Stimulated activated naive CD8-positive, alpha-beta T cell treated with anti-CD3 and anti-CD28 coated beads, Interleukin-15, Interleukin-2, amounts not matched to agents 100 U/mL and 50 U/mL, for 24 hours (primary cell): ENCODE data around the gene FANK1.
A peak's percentile ranks its signal among the peaks of the same experiment; 100 is the strongest.

Source experiments
- ATAC-seq: fragments of 150-1000 bp; cut with Tn5 transposase; one replicate; pipeline ENCODE4 v1.10.0; 2021
- DNase-seq: peaks from one replicate; pipeline ENCODE4 v3.0.0; 2021

FANK1 gene

GRCh38 chr10:125985557-125986240, 89.3 kb downstream of the FANK1 start:
- DNase-seq (no peak), ATAC-seq (no peak)

GRCh38 chr10:125989791-125990190, 93.4 kb downstream of the FANK1 start:
- DNase-seq (no peak), ATAC-seq (no peak)

GRCh38 chr10:125990974-125991373, 94.6 kb downstream of the FANK1 start:
- no peak for ATAC-seq
- no peak for DNase-seq

GRCh38 chr10:125991392-125991791, 95.0 kb downstream of the FANK1 start:
- no peak for DNase-seq

GRCh38 chr10:125992254-125992653, 95.9 kb downstream of the FANK1 start:
- DNase-seq (no peak), ATAC-seq (no peak)

More at GRCh38 chr10:125991392-125991791, 95.0 kb downstream of the FANK1 start:
- ATAC-seq: no peak

- DNase-seq (no peak), ATAC-seq (no peak)
Observed at GRCh38 chr10:125994601-125995000, 98.2 kb downstream of the FANK1 start.

- DNase-seq (no peak), ATAC-seq (no peak)
Observed at GRCh38 chr10:125995726-125996304, 99.5 kb downstream of the FANK1 start.

GRCh38 chr10:125997586-125997985, 101.2 kb downstream of the FANK1 start:
- DNase-seq (no peak), ATAC-seq (no peak)

- no peak for DNase-seq
- no peak for ATAC-seq
Observed at GRCh38 chr10:125999694-126000093, 103.3 kb downstream of the FANK1 start.

GRCh38 chr10:126001576-126001975, 105.2 kb downstream of the FANK1 start:
- no peak for ATAC-seq

GRCh38 chr10:126004752-126005151, 108.4 kb downstream of the FANK1 start:
- ATAC-seq: no peak
- no peak for DNase-seq

More at GRCh38 chr10:126001576-126001975, 105.2 kb downstream of the FANK1 start:
- no peak for DNase-seq

- DNase-seq (no peak), ATAC-seq (no peak)
Observed at GRCh38 chr10:126006264-126006663, 109.9 kb downstream of the FANK1 start.

- DNase-seq (no peak), ATAC-seq (no peak)
Observed at GRCh38 chr10:126006906-126007305, 110.5 kb downstream of the FANK1 start.

- ATAC-seq (no peak), DNase-seq (no peak)
Observed at GRCh38 chr10:126009650-126010049, 113.3 kb downstream of the FANK1 start.

- DNase-seq: no peak
Observed at GRCh38 chr10:126011995-126012394, 115.6 kb downstream of the FANK1 start.

GRCh38 chr10:126012485-126012884, 116.1 kb downstream of the FANK1 start:
- DNase-seq (no peak), ATAC-seq (no peak)

More at GRCh38 chr10:126011995-126012394, 115.6 kb downstream of the FANK1 start:
- no peak for ATAC-seq

- no peak for DNase-seq
- ATAC-seq: peak; percentile 49
Observed at GRCh38 chr10:126013489-126014281, 117.3 kb downstream of the FANK1 start.

- DNase-seq (no peak), ATAC-seq (no peak)
Observed at GRCh38 chr10:126014309-126014708, 117.9 kb downstream of the FANK1 start.

GRCh38 chr10:126015413-126015812, 119.0 kb downstream of the FANK1 start:
- DNase-seq: no peak
- ATAC-seq: no peak

GRCh38 chr10:126016156-126016805, 119.9 kb downstream of the FANK1 start:
- ATAC-seq: no peak
- DNase-seq: no peak

- ATAC-seq (no peak), DNase-seq (no peak)
Observed at GRCh38 chr10:126016882-126017281, 120.5 kb downstream of the FANK1 start.

- no peak for DNase-seq
Observed at GRCh38 chr10:126017961-126018560, 121.7 kb downstream of the FANK1 start.

More at GRCh38 chr10:126017961-126018560, 121.7 kb downstream of the FANK1 start:
- ATAC-seq: no peak
